PC-3 (cell line): Measurements from ENCODE around the gene TMEM184A. TPM values are rescaled to one million over a fixed set of nuclear protein-coding genes. Genes with fewer than 3 reads are reported as not detected.

Source experiments
- ATAC-seq: fragments of 200-7000 bp; cut with Tn5 transposase; 2 replicates; pipeline ENCODE4 v1.9.1; 2020; ENCODE audit warnings: mild to moderate bottlenecking, moderate library complexity
- BruUV-seq: library from RNA; stranded (reverse); fragments of 400-500 nt; replicated peaks from 2 replicates; lab custom pipeline; 2021; lab: Mats Ljungman, UMichigan
- CTCF ChIA-PET: fragments of 300-600 bp; sonication (Branson Sonifier 250); formaldehyde crosslinking; loops from one replicate; lab custom pipeline; 2022; ENCODE audit warnings: antibody characterized with exemption; lab: Charles Lee
- POLR2A ChIA-PET: fragments of 300-600 bp; sonication (Branson Sonifier 250); formaldehyde crosslinking; loops from one replicate; lab custom pipeline; 2022; ENCODE audit warnings: antibody characterized with exemption; ENCODE audit not compliant: unreplicated experiment; lab: Charles Lee
- DNase-seq: peaks from one replicate; pipeline ENCODE4 v3.0.0-alpha.2; 2015
- H2AFZ ChIP-seq: fragments of 300-600 bp; sonication (generic); 2 replicates; pipeline ENCODE4 v1.6.0; 2016; ENCODE audit warnings: antibody characterized with exemption, low read length
- H3F3A ChIP-seq: fragments of 300-600 bp; sonication (generic); one replicate; pipeline ENCODE4 v1.6.0; 2017; ENCODE audit warnings: antibody characterized with exemption, low read length, control low read depth, mild to moderate bottlenecking; ENCODE audit not compliant: unreplicated experiment
- H3K27ac ChIP-seq: fragments of 300-600 bp; sonication (generic); 2 replicates; pipeline ENCODE4 v1.5.1; 2016; ENCODE audit warnings: mild to moderate bottlenecking, low read length
- H3K27me3 ChIP-seq: fragments of 300-600 bp; sonication (generic); 2 replicates; pipeline ENCODE4 v1.6.1; 2016; ENCODE audit warnings: low read length, mixed read lengths
- H3K36me3 ChIP-seq: fragments of 300-600 bp; sonication (generic); 2 replicates; pipeline ENCODE4 v1.6.1; 2016; ENCODE audit warnings: low read depth, mixed run types, low read length, mixed read lengths
- H3K4me1 ChIP-seq: fragments of 300-600 bp; sonication (generic); 2 replicates; pipeline ENCODE4 v1.5.1; 2016; ENCODE audit warnings: low read length; ENCODE audit not compliant: insufficient read depth
- H3K4me2 ChIP-seq: fragments of 300-600 bp; sonication (generic); 2 replicates; pipeline ENCODE4 v1.6.0; 2016; ENCODE audit warnings: low read length
- H3K4me3 ChIP-seq: fragments of 300-600 bp; sonication (generic); 2 replicates; pipeline ENCODE4 v1.5.1; 2016; ENCODE audit warnings: mild to moderate bottlenecking, low read length, mixed read lengths
- H3K79me2 ChIP-seq: fragments of 300-600 bp; sonication (generic); 2 replicates; pipeline ENCODE4 v1.6.1; 2017; ENCODE audit warnings: low read length, mixed read lengths
- H3K9ac ChIP-seq: fragments of 300-600 bp; sonication (generic); 2 replicates; pipeline ENCODE4 v1.6.0; 2016; ENCODE audit warnings: mild to moderate bottlenecking, low read length
- H3K9me2 ChIP-seq: fragments of 300-600 bp; sonication (generic); replicated peaks from 2 replicates; pipeline ENCODE4 v1.6.1; 2016; ENCODE audit warnings: mixed run types, low read length, mixed read lengths
- H3K9me3 ChIP-seq: fragments of 300-600 bp; sonication (generic); 2 replicates; pipeline ENCODE4 v1.6.1; 2016; ENCODE audit warnings: low read length, mixed read lengths
- H4K20me1 ChIP-seq: fragments of 300-600 bp; sonication (generic); 2 replicates; pipeline ENCODE4 v1.6.1; 2016; ENCODE audit warnings: low read length, mixed read lengths
- CTCF ChIP-seq: fragments of 300-600 bp; sonication (generic); conservative IDR thresholded peaks from 2 replicates; pipeline ENCODE4 v1.5.1; 2017; ENCODE audit warnings: antibody characterized with exemption, low read depth, mild to moderate bottlenecking, low read length
- EZH2 ChIP-seq: fragments of 300-600 bp; sonication (generic); IDR thresholded peaks from one replicate; pipeline ENCODE4 v1.6.1; 2017; ENCODE audit warnings: antibody characterized with exemption, mild to moderate bottlenecking, low read length; ENCODE audit not compliant: unreplicated experiment
- EZH2phosphoT487 ChIP-seq: fragments of 300-600 bp; sonication (generic); IDR thresholded peaks from 2 replicates; pipeline ENCODE4 v1.6.1; 2018; ENCODE audit warnings: mild to moderate bottlenecking, antibody characterized with exemption, low read length, borderline replicate concordance
- intact Hi-C: fragments of 100-400 bp; cut with micrococcal nuclease; formaldehyde crosslinking; loops from 2 replicates; pipeline ENCODE4 v1.9.0; 2023
- total RNA-seq: library from RNA; depleted of rRNA; stranded (reverse); fragments of >200 nt; gene quantifications from 2 replicates; pipeline ENCODE4 v1.2.3, GENCODE V29; 2014

TMEM184A gene
- total RNA-seq, 1 experiment from 2014 or later, result 23.1 TPM

- ChIA-PET POLR2A (interaction anchor here (0.7 kb wide), 1 partner anchor 10 kb away, joined by 3 read pairs; no protein-coding TSS in a partner anchor), CTCF (no interaction called here)
- H3K79me2 ChIP-seq, result peaks cover 49% of the 10 kb centered on the region
- no peak overlapping the region for H3K27ac ChIP-seq
- H2AFZ ChIP-seq, result no peak overlapping the region
- no peaks in the 10 kb centered on the region for H3K9me3 ChIP-seq
- BruUV-seq, result no TSS peak
- H3K9ac ChIP-seq, result no peak overlapping the region
- no peak overlapping the region for H3K4me2 ChIP-seq
- H3F3A ChIP-seq, result no peaks in the 10 kb centered on the region
- intact Hi-C loops, result no loop called here
- H4K20me1 ChIP-seq, result no peaks in the 10 kb centered on the region
- no peaks in the 10 kb centered on the region for H3K9me2 ChIP-seq
- H3K27me3 ChIP-seq, result no peaks in the 10 kb centered on the region
- peaks cover 18% of the 10 kb centered on the region for H3K4me1 ChIP-seq
- TF ChIP-seq EZH2, result no peak
- no peak for TF ChIP-seq CTCF
- no peak for TF ChIP-seq EZH2phosphoT487
- H3K4me3 ChIP-seq, result no peak overlapping the region
- no peak for DNase-seq
- ATAC-seq, result no peak
- H3K36me3 ChIP-seq, result peaks cover 12% of the 10 kb centered on the region
These were observed 15.9 kb downstream of the TMEM184A start for GRCh38 chr7:1539882-1540775.

- intact Hi-C loops, result no loop called here
- Histone ChIP-seq H4K20me1 (peaks cover 5% of the 10 kb centered on the region; the same call in 1 of the 2 replicates), H3K4me2 (no peak overlapping the region), H3K27me3 (no peaks in the 10 kb centered on the region), H3K4me1 (peaks cover 24% of the 10 kb centered on the region), H3K27ac (0 out of 2 replicates have a peak overlapping the region, but pooled peaks have one; percentile 5), H3K4me3 (no peak overlapping the region), H3K36me3 (peaks cover 12% of the 10 kb centered on the region), H3K9me2 (no peaks in the 10 kb centered on the region), H3K79me2 (peaks cover 57% of the 10 kb centered on the region), H3F3A (no peaks in the 10 kb centered on the region), H3K9me3 (no peaks in the 10 kb centered on the region), H2AFZ (no peak overlapping the region), H3K9ac (no peak overlapping the region)
- ATAC-seq, result no peak
- TF ChIP-seq EZH2phosphoT487, result no peak
- TF ChIP-seq CTCF, result no peak
- TF ChIP-seq EZH2, result no peak
- no TSS peak for BruUV-seq
- CTCF ChIA-PET, result no interaction called here
- DNase-seq, result no peak
- POLR2A ChIA-PET, result no interaction called here
These were observed 16.7 kb downstream of the TMEM184A start for GRCh38 chr7:1539181-1539881.
